ENCODE results near the gene MMP14. TPM values are rescaled to one million over a fixed set of nuclear protein-coding genes. Genes with fewer than 3 reads are reported as not detected.

Gene MMP14
- total and polyA plus RNA-seq, 2 experiments from 2014 or later, result 7.0 to 56.4 TPM

GRCh38 chr14:22802860-22803686 lies 33.3 kb upstream of the MMP14 start:
- Mint-ChIP-seq H3K36me3 (ENCODE audit: low read depth) (no peaks in the 10 kb centered on the region), H3K4me1 (peaks cover 6% of the 10 kb centered on the region), H3K9me3 (no peaks in the 10 kb centered on the region), H3K27me3 (ENCODE audit: insufficient read depth, low read depth, poor library complexity) (peaks cover 4% of the 10 kb centered on the region), H3K27ac (no peak overlapping the region), H3K4me3 (no peak overlapping the region)
- ATAC-seq (no peak), DNase-seq (ENCODE audit: low spot score) (no peak)
- no peaks in the 10 kb centered on the region; the same call in 1 of the 2 replicates for H3F3A ChIP-seq (replicated peaks; ENCODE audit: low read depth)
- no peak overlapping the region for H2AFZ ChIP-seq
- no peaks in the 10 kb centered on the region for H3K27me3 ChIP-seq (ENCODE audit: insufficient read depth)
- H3K79me2 ChIP-seq (replicated peaks; ENCODE audit: insufficient read depth), result no peaks in the 10 kb centered on the region
- no peaks in the 10 kb centered on the region for H4K20me1 ChIP-seq (replicated peaks; ENCODE audit: insufficient read depth)
- no peak for TF ChIP-seq JUNB (IDR thresholded peaks at IDR 0.05; ENCODE audit: unreplicated experiment)
- TF ChIP-seq STAT1 (IDR thresholded peaks at IDR 0.05; ENCODE audit: unreplicated experiment), result no peak
- TF ChIP-seq ZNF331 (CRISPR knock-in tag; IDR thresholded peaks at IDR 0.05; ENCODE audit: low read depth), result no peak
- TF ChIP-seq CREB1 (CRISPR knock-in tag; IDR thresholded peaks at IDR 0.05; ENCODE audit: low read depth), result no peak
- TF ChIP-seq ZNF462 (CRISPR knock-in tag; IDR thresholded peaks at IDR 0.05), result no peak
- no peak for TF ChIP-seq EZH2phosphoT487 (IDR thresholded peaks at IDR 0.05; ENCODE audit: unreplicated experiment)
- no peak for TF ChIP-seq EZH2 (IDR thresholded peaks at IDR 0.05; ENCODE audit: low read depth, unreplicated experiment)
- TF ChIP-seq POLR2AphosphoS5 (IDR thresholded peaks at IDR 0.05; ENCODE audit: low read depth), result no peak
- no peak overlapping the region for H3K4me2 ChIP-seq
- peaks cover 5% of the 10 kb centered on the region; the same call in 1 of the 2 replicates for H3K9me2 ChIP-seq (ENCODE audit: insufficient read depth)
- H3K36me3 ChIP-seq (ENCODE audit: insufficient read depth), result no peaks in the 10 kb centered on the region
- H3K4me1 ChIP-seq (ENCODE audit: insufficient read depth), result peaks cover 6% of the 10 kb centered on the region
- H3K27ac ChIP-seq (ENCODE audit: low read depth), result no peak overlapping the region
- H3K4me3 ChIP-seq, result no peak overlapping the region

Measured in GM23338 (cell line).